GM12875 (cell line): ENCODE measurements around the gene FAM110D.
A peak's percentile ranks its signal among the peaks of the same experiment; 100 is the strongest.

ENCODE experiments used
- H3K4me3 ChIP-seq: one replicate; pipeline ENCODE4 v1.5.1; 2011; ENCODE audit warnings: low read depth, low read length, control low read depth
- CTCF ChIP-seq: IDR thresholded peaks from 2 replicates; pipeline ENCODE4 v1.5.1; 2011; ENCODE audit warnings: low read depth, mild to moderate bottlenecking, control low read depth, inconsistent platforms, low read length, moderate library complexity, borderline replicate concordance; ENCODE audit not compliant: insufficient read depth

FAM110D gene

GRCh38 chr1:26187882-26188281, 29.0 kb downstream of the FAM110D start:
- no peak for TF ChIP-seq CTCF
- no peak overlapping the region for H3K4me3 ChIP-seq

DNA sequence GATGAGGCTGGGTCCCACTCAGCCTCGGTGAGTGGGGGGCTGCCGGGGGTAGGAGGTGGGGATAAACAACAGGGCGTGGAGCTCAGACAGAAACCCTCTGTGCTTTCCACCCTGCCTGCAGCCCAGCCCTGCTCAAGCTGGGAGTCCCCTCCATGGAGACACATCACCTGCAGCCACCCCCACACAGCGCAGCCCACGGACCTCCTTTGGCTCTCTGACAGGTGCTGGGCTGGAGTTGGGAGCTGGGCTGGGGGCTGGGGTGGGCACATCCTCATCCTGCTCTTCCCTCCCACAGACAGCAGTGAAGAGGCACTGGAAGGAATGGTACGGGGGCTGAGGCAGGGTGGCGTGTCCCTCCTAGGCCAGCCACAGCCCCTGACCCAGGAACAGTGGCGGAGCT, 29.6 kb downstream of the FAM110D start:
- TF ChIP-seq CTCF: no peak
- no peak overlapping the region for H3K4me3 ChIP-seq

GRCh38 chr1:26189331-26189730, 30.5 kb downstream of the FAM110D start:
- TF ChIP-seq CTCF: no peak
- no peak overlapping the region for H3K4me3 ChIP-seq

GRCh38 chr1:26189751-26190275, 30.9 kb downstream of the FAM110D start:
- no peak overlapping the region for H3K4me3 ChIP-seq
- no peak for TF ChIP-seq CTCF

- peak; percentile 19; the same call in 1 of the 2 replicates for TF ChIP-seq CTCF
- H3K4me3 ChIP-seq: no peak within 1 kb of the TSS
Observed at GRCh38 chr1:26190373-26190987, 31.6 kb downstream of the FAM110D start, which contains the start of gene CATSPER4. Gene CATSPER4 (plus strand): TSS chr1:26190602. CDS start chr1:26190628, 26 bp downstream.

- H3K4me3 ChIP-seq: no peak overlapping the region
- no peak for TF ChIP-seq CTCF
Observed at GRCh38 chr1:26191739-26192138, 32.9 kb downstream of the FAM110D start.

DNA sequence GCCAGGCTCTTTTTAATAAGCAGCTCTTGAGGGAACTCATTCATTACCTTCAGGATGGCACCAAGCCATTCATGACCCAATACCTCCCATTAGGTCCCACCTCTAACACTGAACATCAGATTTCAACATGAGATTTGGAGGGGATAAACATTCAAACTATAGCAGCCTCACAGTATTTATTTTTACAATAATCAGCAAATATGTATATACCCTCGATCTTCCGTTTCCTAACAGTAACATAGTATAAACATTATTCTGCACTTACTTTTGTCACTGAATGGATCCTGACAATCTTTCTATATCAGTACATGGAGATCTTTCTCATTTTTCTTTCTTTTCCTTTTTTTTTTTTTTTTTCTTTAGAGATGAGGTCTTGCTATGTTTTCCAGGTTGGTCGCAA, 36.9 kb downstream of the FAM110D start:
- no peak for TF ChIP-seq CTCF
- no peak overlapping the region for H3K4me3 ChIP-seq
